T1000 (cell line): ENCODE results near the gene ABCE1.
"Not testable (repeated sequence)": the region's sequence is repeated elsewhere in the genome, so short reads cannot be mapped to it uniquely, and the experiment has no call there.

Experiments
- DNase-seq: peaks from one replicate; lab custom pipeline; 2025; ENCODE audit warnings: mixed read lengths; lab: John Stamatoyannopoulos, UW

ABCE1 gene

DNA sequence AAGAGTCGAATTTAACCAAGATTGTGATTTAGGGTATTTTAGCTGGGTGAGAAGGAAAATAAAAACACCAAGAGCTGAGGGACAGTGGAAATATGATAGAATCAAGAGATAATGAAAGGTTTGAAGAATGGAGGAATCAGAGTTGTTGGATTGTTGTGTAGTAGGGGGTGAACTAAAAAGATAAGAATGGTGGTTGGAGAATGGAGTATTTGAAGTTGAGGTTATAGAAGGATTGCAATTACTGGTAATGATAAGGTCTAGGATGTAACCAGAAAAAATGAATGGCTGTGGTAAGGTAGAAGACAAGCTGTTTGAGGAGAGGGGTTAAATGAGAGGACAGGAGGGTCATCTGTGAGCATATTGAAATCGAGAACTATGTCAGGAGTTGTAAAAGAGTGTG, 4.5 kb downstream of the ABCE1 start:
- no peak for DNase-seq

GRCh38 chr4:145103496-145103895, 5.4 kb downstream of the ABCE1 start:
- DNase-seq, result no peak

GRCh38 chr4:145107126-145107525, 9.0 kb downstream of the ABCE1 start:
- DNase-seq, result no peak

DNA sequence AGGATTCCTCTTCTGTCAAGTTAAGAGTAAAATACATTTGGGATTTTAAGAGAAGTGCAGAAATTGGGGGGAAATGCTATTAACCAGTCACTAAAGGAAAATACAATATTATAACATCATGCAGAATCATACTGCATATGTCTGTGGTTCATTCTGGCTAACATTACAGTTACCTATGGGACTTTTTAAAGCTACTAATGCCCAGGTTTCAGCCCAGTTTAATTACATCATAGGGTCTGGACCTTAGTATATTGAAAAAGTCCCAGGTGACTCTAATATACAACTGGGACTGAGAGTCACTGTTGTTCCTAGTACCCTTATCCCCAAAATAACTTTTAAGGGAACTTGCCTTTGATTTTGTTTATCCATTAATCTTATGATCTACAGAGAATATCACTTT, 10.0 kb downstream of the ABCE1 start:
- DNase-seq, result no peak

DNA sequence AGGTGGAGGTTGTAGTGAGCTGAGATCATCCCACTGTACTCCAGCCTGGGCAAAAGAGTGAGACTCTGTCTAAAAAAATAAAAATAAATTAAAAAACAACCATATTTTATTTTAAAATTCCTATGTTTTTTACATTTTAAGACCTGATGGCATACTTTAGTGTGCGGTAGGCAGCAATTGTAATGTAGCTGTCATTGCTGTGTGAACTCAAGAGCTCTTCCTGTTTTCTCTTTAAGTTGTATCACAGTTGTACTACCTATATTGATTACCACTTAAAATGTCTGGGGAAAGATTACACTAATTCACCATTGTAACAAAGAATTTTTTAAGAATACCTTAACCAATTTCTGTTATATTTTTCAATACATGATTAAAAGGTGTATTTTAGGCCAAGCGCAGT, 27.3 kb downstream of the ABCE1 start:
- no peak for DNase-seq

DNA sequence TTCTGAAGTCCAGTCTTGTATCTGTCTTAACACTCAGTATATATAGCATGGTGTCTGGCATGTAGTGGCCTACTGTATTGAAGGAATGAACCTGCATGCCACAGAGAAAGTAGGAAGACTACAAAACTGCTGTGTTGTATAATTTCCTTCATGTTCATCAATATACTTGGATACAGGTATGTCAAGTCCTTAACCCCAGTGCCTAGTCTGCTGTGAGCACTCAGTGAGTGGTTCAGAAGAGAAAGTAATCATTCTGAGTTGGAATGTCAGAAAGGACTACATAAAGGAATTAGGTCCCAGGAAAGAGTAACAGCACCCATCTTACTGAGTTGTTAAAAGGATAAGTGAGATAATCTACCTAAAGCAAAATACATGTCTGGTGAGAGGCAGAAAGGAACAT, 32.0 kb downstream of the ABCE1 start:
- no peak for DNase-seq

GRCh38 chr4:145130788-145131399, 32.8 kb downstream of the ABCE1 start:
- no peak for DNase-seq

DNA sequence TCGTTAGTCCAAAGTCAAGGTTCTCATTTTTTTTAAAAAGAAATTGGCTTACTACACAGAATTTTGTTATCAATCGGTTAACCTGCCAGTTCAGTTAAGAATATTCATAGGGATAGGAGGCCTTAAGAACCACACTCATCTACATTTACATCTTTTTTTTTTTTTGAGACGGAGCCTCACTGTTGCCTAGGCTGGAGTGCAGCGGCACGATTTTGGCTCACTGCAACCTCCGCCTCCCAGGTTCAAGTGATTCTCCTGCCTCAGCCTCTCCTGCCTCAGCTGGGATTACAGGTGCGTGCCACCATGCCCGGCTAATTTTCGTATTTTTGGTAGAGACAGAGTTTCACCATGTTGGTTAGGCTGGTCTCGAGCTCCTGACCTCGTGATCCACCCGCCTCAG, 33.7 kb downstream of the ABCE1 start:
- DNase-seq, result no peak

DNA sequence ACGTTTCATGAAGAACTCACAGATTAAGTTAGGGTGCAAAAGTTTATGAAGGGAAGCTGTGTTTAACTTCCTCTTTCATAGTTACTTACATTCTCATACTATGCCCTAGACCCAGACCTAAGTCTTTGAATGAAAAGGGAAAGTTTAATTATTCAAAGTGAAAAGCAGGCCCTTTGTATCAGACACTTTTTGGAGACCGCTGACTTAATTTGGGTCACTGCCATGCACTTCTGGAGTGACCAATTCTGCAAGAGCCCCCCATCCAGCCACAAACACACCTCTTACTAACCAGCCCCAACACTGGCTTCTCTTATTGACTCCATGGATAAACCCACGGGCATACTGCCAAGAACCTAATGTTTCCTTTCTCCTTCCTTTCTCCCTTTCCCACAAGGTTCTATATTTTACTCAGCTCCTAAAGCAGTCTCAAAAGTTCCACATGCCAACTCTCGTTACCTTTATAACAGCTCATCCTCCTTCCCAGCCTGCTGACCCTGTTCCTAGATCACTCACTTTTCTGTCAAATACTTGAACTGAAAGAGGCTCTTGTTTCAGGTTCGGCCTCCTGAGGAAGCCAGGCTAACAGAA, 34.5 kb downstream of the ABCE1 start:
- DNase-seq, result no peak

- not testable (repeated sequence) for DNase-seq
These were observed 38.1 kb downstream of the ABCE1 start for GRCh38 chr4:145136219-145136618.

DNA sequence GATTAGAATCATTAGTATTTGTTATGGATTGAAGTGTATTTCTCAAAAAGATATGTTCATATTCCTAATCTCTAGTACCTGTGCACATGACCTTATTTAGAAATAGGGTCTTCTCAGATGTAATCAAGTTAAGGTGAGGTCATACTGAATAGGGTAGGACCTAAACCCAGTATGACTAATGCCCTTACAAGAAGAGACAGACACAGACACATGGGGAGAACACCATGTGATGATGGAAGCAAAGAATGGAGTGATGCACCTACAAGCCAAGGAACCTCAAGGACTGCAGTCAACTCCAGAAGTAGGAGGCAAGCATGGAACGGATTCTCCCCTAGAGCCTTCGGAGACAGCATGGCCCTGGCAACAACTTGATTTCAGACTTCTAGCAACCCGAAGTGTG, 50.9 kb downstream of the ABCE1 start:
- no peak for DNase-seq

DNA sequence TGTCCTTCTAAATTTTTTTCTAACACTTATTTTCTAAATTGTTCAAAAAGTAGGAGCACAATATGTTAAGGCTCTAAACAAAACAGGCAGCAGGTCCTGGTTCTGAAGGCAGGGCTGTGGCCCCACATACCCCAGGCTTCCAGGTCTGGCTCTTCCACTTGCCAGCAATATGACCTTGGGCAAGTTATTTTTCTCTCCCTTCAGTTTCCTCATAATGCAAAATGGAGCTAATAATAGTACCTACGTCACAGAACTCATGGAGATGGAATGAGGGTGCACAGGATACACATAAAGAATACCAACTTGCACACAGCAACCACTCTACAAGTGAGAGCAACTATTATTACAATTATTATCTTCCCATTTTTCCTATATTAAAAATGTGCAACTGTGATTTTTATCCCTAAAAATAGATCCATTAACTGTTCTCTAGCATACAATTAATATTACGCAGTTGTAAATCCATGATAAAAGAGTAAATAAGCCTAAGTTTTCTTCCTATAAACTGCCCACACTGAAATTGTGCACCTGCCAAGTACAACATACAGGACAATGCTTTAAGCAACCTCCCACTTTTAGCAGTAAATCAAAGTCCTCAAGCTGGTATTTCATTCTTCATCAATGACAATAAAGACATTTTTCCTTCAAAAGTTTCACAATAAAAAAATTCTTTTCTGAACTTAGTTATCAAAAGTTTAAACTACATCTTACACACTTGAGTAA, 55.2 kb downstream of the ABCE1 start:
- no peak for DNase-seq

DNA sequence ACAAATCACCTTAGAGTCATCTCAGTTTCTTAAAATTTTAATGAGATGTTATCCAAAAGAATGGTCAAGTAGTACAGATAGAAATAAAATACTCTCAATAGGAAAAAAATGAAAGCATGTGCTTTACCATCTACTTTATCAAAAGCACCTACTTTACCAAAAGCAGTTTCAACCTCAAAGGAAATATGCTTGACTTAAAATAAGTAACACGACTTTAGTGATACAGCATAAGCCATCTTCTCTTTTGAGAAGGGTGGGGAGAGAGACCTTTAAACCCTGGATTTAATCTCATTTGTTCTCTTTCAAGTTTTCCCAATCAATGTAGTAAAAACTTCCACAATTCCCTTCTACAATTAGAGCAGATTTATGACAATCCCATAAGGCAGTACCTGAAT, 55.8 kb downstream of the ABCE1 start:
- DNase-seq, result no peak

- no peak for DNase-seq
These were observed 56.5 kb downstream of the ABCE1 start for GRCh38 chr4:145154573-145154972.

GRCh38 chr4:145155268-145155870, 57.3 kb downstream of the ABCE1 start:
- no peak for DNase-seq

- no peak for DNase-seq
These were observed 58.9 kb downstream of the ABCE1 start for GRCh38 chr4:145156986-145157385.

- no peak for DNase-seq
These were observed 63.4 kb downstream of the ABCE1 start for GRCh38 chr4:145161549-145161948.

DNA sequence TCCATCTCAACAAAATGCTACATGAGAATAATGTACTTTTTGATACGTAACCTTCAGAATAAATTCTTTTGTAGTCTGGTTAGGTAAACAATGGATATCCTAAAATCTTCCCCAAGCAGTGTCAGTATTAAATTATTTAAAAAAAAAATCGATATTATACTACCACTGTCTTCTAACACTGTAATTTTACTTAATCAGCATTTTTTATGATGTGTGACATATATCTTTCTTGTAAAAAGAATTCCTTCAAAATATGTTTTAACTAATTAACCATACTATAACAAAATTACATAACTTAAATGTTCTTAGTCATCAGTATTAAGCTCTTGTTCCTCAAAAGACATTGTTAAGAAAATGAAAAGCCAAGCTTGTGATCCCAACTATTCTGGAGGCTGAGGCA, 69.8 kb downstream of the ABCE1 start:
- DNase-seq, result no peak

GRCh38 chr4:145168581-145169187, 70.6 kb downstream of the ABCE1 start:
- no peak for DNase-seq

DNA sequence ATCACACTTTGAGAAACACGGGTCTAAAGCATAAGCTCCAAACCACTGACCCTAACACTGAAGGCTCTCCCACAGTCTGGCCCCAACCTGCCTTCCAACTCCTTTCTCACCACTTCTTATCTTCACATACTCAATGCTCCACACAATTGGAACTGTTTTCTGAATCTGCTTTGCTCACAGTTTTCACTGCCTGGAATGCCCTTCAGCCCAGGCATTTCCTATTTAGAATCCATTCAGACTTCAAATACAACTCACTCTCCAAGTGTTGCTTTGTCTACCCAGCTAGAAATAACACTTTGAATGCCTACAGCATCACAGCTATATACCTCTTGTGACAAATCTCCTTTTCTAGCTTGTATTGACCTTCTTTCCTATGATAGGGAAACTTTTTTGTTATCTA, 72.1 kb downstream of the ABCE1 start:
- no peak for DNase-seq

DNA sequence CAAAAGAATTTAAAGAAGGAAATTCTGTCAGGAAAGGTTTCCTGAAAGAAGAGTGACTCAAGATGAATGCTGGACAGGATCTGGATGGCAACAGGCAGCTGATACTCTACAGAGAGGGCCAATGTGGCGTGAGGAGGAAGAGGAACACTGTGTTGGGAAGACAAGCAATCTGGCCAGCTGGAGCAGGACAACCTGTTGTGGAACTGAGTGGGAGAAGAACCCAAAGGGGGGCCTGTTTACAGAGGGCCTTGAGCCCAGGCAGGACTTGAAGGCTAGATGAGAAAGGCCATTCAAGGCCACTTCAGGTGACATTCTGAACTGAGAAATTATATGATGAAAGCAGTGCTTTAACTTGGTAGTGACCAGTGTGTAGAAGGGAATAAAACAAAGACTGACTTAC, 73.8 kb downstream of the ABCE1 start:
- DNase-seq, result no peak

DNA sequence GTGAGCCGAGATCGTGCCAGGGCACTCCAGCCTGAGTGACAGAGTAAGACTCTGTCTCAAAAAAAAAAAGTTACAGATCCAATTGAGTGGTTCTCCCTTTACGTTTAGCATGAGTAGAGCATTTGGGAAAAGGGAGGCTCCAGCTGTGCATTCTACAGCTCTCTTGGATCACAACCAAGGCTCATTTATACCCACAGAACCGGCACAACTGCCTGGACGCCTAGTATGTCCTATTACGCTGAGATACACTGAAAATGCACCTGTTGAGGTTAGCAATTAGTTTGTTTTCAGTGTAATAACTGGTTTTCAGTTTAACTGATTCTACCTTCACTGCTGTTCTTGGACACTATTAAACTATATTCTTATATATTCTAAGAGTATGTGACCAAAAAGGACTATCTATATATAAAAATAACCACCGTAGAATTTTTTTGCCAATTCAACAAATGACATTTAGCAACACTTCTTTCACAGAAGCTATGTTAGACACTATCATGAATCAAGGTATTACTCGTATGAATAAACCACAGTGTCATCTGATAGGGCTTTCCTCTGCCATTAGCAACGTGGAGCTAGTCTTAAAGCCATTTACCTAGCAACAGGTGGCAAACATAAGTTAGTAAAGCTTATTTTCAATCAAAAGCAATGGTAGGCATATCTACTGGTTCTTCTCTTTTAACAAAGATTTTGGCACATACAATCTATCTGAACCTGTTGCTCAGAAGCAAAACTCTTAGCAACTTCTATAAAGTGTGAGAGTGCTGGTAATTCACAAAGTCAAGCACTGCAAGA, 78.7 kb downstream of the ABCE1 start:
- DNase-seq, result no peak
